Neural cell (in vitro differentiated cells): ENCODE results near the gene RFX2. TPM values are rescaled to one million over a fixed set of nuclear protein-coding genes. Genes with fewer than 3 reads are reported as not detected.

Experiments
- H2AFZ ChIP-seq: fragments of 200-600, 300-800 bp; sonication (generic), shearing (Covaris generic); 2 replicates; pipeline ENCODE4 v1.6.0; 2014; ENCODE audit warnings: low read depth, mild to moderate bottlenecking, antibody characterized with exemption, low read length, moderate library complexity
- H3F3A ChIP-seq: fragments of 200-600 bp; shearing (Covaris generic); 2 replicates; pipeline ENCODE4 v1.6.1; 2016; ENCODE audit warnings: mild to moderate bottlenecking, moderate library complexity, mixed read lengths, antibody characterized with exemption, low read length; ENCODE audit not compliant: insufficient read depth, poor library complexity, severe bottlenecking
- H3K27ac ChIP-seq: fragments of 200-600, 300-800 bp; sonication (generic), shearing (Covaris generic); 2 replicates; pipeline ENCODE4 v1.5.1; 2014; ENCODE audit warnings: mild to moderate bottlenecking, low read length, moderate library complexity
- H3K27me3 ChIP-seq: fragments of 300-800, 200-600 bp; sonication (generic), shearing (Covaris generic); 2 replicates; pipeline ENCODE4 v1.6.0; 2014; ENCODE audit warnings: mild to moderate bottlenecking, low read depth, low read length, moderate library complexity; ENCODE audit not compliant: insufficient read depth
- H3K36me3 ChIP-seq: fragments of 300-800, 200-600 bp; sonication (generic), shearing (Covaris generic); 2 replicates; pipeline ENCODE4 v1.5.1; 2014; ENCODE audit warnings: mild to moderate bottlenecking, antibody characterized with exemption, low read length, moderate library complexity; ENCODE audit not compliant: insufficient read depth
- H3K4me2 ChIP-seq: fragments of 300-800, 200-600 bp; sonication (generic), shearing (Covaris generic); 2 replicates; pipeline ENCODE4 v1.6.0; 2014; ENCODE audit warnings: mild to moderate bottlenecking, low read length
- H3K4me3 ChIP-seq: fragments of 300-800, 200-600 bp; sonication (generic), shearing (Covaris generic); 2 replicates; pipeline ENCODE4 v1.5.1; 2014; ENCODE audit warnings: mild to moderate bottlenecking, low read length, moderate library complexity
- H3K79me2 ChIP-seq: fragments of 200-600 bp; shearing (Covaris generic); replicated peaks from 2 replicates; pipeline ENCODE4 v1.6.0; 2014; ENCODE audit warnings: mild to moderate bottlenecking, low read length, moderate library complexity; ENCODE audit not compliant: insufficient read depth
- H3K9ac ChIP-seq: fragments of 300-800, 200-600 bp; sonication (generic), shearing (Covaris generic); 2 replicates; pipeline ENCODE4 v1.6.1; 2016; ENCODE audit warnings: mild to moderate bottlenecking, low read length, mixed read lengths
- H3K9me2 ChIP-seq: fragments of 200-600 bp; shearing (Covaris generic); 2 replicates; pipeline ENCODE4 v1.6.1; 2016; ENCODE audit warnings: mild to moderate bottlenecking, low read length, mixed read lengths; ENCODE audit not compliant: insufficient read depth
- H3K9me3 ChIP-seq: fragments of 200-600, 300-800 bp; sonication (generic), shearing (Covaris generic); 2 replicates; pipeline ENCODE4 v1.6.1; 2016; ENCODE audit warnings: mild to moderate bottlenecking, mixed run types, low read length, moderate library complexity, mixed read lengths
- H4K20me1 ChIP-seq: fragments of 200-600 bp; shearing (Covaris generic); 2 replicates; pipeline ENCODE4 v1.6.1; 2016; ENCODE audit warnings: mild to moderate bottlenecking, mixed run types; ENCODE audit not compliant: insufficient read depth
- EP300 ChIP-seq: fragments of 450-650 bp; conservative IDR thresholded peaks from 2 replicates; pipeline ENCODE4 v1.6.1; 2014; ENCODE audit warnings: antibody characterized with exemption, mild to moderate bottlenecking, moderate library complexity; ENCODE audit not compliant: poor library complexity, severe bottlenecking
- EZH2 ChIP-seq: fragments of 200-600, 300-800 bp; shearing (Covaris generic), sonication (generic); IDR thresholded peaks from 2 replicates; pipeline ENCODE4 v1.6.1; 2014; ENCODE audit warnings: antibody characterized with exemption, low read length, borderline replicate concordance, mild to moderate bottlenecking; ENCODE audit not compliant: insufficient read depth, poor library complexity, severe bottlenecking
- MXI1 ChIP-seq: fragments of 450-650 bp; conservative IDR thresholded peaks from 2 replicates; pipeline ENCODE4 v1.6.1; 2014; ENCODE audit warnings: antibody characterized with exemption, mild to moderate bottlenecking; ENCODE audit not compliant: poor library complexity, severe bottlenecking
- POLR2AphosphoS5 ChIP-seq: IDR thresholded peaks from 2 replicates; pipeline ENCODE4 v1.6.1; 2012
- RAD21 ChIP-seq: fragments of 450-650 bp; conservative IDR thresholded peaks from 2 replicates; pipeline ENCODE4 v1.6.1; 2014; ENCODE audit warnings: antibody characterized with exemption, mild to moderate bottlenecking, moderate library complexity
- REST ChIP-seq: IDR thresholded peaks from 2 replicates; pipeline ENCODE4 v1.6.1; 2012; ENCODE audit warnings: borderline replicate concordance
- SMC3 ChIP-seq: fragments of 450-650 bp; conservative IDR thresholded peaks from 2 replicates; pipeline ENCODE4 v1.6.1; 2014; ENCODE audit warnings: antibody characterized with exemption, mild to moderate bottlenecking, moderate library complexity; ENCODE audit not compliant: poor library complexity
- TAF1 ChIP-seq: IDR thresholded peaks from 2 replicates; pipeline ENCODE4 v1.6.1; 2012; ENCODE audit warnings: low read depth
- polyA plus RNA-seq: library from polyadenylated mRNA; depleted of rRNA; stranded (reverse); fragments of >200 nt; gene quantifications from 2 replicates; pipeline ENCODE4 v1.2.3, GENCODE V29; 2014
- TF ChIP-seq, protein P1 (sequence below): fragments of 450-650 bp; IDR thresholded peaks from 2 replicates; pipeline ENCODE4 v1.5.1; 2014; ENCODE audit warnings: antibody characterized with exemption, mild to moderate bottlenecking, moderate library complexity; ENCODE audit not compliant: poor library complexity, severe bottlenecking

Gene RFX2
- polyA plus RNA-seq, 1 donor from 2014 or later: 0.69 TPM

DNA sequence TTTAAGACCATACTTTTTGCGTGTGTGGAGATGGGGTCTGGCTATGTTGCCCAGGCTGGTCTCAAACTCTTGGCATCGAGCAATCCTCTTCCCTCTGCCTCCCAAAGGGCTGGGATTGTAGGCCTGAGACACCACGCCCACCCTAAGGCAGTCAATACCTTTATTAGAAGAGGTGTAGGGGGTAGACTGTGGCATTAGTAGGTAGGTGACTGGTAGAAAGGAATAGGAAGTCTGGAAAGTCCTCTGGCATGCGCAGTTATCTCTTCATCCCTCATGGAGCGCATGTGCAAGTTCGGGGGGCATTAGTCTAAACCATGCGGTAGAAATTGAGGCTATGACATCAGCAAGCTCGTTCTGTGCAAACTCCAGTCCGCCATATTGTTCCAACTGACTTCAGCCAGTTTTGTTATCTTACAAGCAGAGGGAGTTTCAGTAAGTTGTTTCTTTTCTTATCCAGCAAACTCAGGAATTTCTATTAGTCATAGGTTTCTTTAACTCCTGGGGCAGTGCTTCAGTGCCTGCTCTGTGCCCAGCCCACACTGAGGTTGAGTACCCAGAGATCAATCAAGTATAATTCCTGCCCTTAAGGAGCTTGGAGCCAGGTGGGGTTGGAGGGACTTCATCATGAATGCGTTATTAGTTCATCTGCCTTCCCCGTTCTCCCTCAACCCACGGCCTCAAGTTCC lies 125.1 kb downstream of the RFX2 start:
- no peaks in the 10 kb centered on the region for H3K9me2 ChIP-seq
- no peaks in the 10 kb centered on the region for H3K9me3 ChIP-seq
- H3K4me3 ChIP-seq: no peak overlapping the region
- H2AFZ ChIP-seq: no peak overlapping the region
- no peaks in the 10 kb centered on the region for H3F3A ChIP-seq
- no peak overlapping the region for H3K9ac ChIP-seq
- no peaks in the 10 kb centered on the region for H3K27me3 ChIP-seq
- H3K27ac ChIP-seq: no peak overlapping the region
- H4K20me1 ChIP-seq: no peaks in the 10 kb centered on the region
- TF ChIP-seq REST (no peak), TAF1 (no peak), EP300 (no peak), RAD21 (no peak), MXI1 (no peak), EZH2 (no peak)
- TF ChIP-seq, protein P1, sequence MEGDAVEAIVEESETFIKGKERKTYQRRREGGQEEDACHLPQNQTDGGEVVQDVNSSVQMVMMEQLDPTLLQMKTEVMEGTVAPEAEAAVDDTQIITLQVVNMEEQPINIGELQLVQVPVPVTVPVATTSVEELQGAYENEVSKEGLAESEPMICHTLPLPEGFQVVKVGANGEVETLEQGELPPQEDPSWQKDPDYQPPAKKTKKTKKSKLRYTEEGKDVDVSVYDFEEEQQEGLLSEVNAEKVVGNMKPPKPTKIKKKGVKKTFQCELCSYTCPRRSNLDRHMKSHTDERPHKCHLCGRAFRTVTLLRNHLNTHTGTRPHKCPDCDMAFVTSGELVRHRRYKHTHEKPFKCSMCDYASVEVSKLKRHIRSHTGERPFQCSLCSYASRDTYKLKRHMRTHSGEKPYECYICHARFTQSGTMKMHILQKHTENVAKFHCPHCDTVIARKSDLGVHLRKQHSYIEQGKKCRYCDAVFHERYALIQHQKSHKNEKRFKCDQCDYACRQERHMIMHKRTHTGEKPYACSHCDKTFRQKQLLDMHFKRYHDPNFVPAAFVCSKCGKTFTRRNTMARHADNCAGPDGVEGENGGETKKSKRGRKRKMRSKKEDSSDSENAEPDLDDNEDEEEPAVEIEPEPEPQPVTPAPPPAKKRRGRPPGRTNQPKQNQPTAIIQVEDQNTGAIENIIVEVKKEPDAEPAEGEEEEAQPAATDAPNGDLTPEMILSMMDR: no peak
- H3K36me3 ChIP-seq: no peaks in the 10 kb centered on the region
- H3K4me2 ChIP-seq: no peak overlapping the region
- H3K79me2 ChIP-seq: no peaks in the 10 kb centered on the region

- Histone ChIP-seq H3K4me3 (no peak overlapping the region), H3K9me2 (no peaks in the 10 kb centered on the region), H3K9ac (no peak overlapping the region), H3F3A (no peaks in the 10 kb centered on the region), H3K27me3 (no peaks in the 10 kb centered on the region), H3K4me2 (no peak overlapping the region), H4K20me1 (no peaks in the 10 kb centered on the region), H3K27ac (no peak overlapping the region), H3K9me3 (no peaks in the 10 kb centered on the region), H3K36me3 (no peaks in the 10 kb centered on the region), H3K79me2 (no peaks in the 10 kb centered on the region), H2AFZ (no peak overlapping the region)
- TF ChIP-seq, protein P1: no peak
- TF ChIP-seq REST (no peak), EP300 (no peak), MXI1 (no peak), SMC3 (no peak), POLR2AphosphoS5 (no peak), RAD21 (no peak), EZH2 (no peak), TAF1 (no peak)
Observed at GRCh38 chr19:5984600-5984999, 125.7 kb downstream of the RFX2 start.
